UCSD-AML1 (cell line): ENCODE measurements around the gene PAM16.

ENCODE experiments used
- DNase-seq: peaks from one replicate; lab custom pipeline; 2025; ENCODE audit not compliant: unreplicated experiment; lab: John Stamatoyannopoulos, UW

The PAM16 gene

DNA sequence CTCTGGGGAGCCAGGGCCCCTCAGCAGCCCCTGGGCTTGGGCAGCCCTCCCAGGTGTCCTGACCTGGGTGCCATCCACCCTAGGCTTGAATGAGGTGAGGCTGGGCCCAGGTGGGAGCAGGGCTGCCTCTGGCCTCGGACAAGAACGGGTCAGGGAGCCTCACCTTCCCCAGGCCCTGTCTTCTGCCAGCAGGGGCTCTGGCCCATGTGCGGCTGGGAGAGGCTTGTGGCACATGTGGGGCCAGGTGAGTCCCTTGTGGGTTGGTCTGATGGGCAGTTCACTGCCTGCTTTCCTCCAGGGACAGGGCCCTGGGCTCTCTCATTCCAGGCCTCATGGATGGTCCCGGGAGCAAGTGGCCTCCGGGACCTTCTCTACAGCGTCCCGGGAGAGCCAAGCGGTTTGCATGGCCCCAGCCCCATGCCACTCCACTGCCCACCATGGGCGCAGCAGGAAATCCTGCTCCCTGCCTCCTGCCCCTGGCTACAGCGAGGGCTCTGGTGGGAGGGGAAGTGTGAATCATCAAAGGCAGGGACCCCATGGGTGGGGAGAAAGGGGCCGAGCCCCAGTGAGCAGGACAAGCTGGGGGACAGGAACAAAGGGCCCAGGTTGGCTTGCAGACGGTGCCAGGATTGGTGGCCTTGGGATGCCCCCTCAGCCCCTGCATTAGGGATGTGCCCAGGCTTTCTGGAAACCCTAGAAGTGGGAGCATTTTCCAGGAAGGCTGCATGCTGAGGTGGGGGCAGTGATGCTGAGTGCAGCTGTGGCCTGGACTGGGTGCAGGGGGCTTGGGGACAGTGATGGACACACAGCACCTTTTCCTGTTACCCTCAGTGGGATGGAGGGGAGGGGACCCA is 32.7 kb upstream of the PAM16 start:
- DNase-seq = no peak

DNA sequence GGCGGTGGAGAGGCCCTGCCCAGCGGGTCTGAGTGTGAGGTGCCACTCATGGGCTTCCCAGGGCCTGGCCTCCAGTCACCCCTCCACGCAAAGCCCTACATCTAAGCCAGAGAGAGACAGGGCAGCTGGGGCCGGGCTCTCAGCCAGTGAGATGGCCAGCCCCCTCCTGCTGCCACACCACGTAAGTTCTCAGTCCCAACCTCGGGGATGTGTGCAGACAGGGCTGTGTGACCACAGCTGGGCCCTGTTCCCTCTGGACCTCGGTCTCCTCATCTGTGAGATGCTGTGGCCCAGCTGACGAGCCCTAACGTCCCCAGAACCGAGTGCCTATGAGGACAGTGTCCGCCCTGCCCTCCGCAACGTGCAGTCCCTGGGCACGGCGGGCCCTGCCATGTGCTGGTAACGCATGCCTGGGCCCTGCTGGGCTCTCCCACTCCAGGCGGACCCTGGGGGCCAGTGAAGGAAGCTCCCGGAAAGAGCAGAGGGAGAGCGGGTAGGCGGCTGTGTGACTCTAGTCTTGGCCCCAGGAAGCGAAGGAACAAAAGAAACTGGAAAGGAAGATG is 31.8 kb upstream of the PAM16 start:
- no peak for DNase-seq

DNA sequence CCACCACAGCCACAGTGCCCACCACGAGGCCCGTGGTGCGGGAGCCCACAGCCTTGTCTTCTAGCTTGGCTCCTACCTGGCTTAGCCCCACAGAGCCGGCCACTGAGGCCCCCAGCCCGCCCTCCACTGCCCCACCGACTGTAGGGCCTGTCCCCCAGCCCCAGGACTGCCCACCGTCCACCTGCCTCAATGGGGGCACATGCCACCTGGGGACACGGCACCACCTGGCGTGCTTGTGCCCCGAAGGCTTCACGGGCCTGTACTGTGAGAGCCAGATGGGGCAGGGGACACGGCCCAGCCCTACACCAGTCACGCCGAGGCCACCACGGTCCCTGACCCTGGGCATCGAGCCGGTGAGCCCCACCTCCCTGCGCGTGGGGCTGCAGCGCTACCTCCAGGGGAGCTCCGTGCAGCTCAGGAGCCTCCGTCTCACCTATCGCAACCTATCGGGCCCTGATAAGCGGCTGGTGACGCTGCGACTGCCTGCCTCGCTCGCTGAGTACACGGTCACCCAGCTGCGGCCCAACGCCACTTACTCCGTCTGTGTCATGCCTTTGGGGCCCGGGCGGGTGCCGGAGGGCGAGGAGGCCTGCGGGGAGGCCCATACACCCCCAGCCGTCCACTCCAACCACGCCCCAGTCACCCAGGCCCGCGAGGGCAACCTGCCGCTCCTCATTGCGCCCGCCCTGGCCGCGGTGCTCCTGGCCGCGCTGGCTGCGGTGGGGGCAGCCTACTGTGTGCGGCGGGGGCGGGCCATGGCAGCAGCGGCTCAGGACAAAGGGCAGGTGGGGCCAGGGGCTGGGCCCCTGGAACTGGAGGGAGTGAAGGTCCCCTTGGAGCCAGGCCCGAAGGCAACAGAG is 31.0 kb upstream of the PAM16 start:
- no peak for DNase-seq

DNA sequence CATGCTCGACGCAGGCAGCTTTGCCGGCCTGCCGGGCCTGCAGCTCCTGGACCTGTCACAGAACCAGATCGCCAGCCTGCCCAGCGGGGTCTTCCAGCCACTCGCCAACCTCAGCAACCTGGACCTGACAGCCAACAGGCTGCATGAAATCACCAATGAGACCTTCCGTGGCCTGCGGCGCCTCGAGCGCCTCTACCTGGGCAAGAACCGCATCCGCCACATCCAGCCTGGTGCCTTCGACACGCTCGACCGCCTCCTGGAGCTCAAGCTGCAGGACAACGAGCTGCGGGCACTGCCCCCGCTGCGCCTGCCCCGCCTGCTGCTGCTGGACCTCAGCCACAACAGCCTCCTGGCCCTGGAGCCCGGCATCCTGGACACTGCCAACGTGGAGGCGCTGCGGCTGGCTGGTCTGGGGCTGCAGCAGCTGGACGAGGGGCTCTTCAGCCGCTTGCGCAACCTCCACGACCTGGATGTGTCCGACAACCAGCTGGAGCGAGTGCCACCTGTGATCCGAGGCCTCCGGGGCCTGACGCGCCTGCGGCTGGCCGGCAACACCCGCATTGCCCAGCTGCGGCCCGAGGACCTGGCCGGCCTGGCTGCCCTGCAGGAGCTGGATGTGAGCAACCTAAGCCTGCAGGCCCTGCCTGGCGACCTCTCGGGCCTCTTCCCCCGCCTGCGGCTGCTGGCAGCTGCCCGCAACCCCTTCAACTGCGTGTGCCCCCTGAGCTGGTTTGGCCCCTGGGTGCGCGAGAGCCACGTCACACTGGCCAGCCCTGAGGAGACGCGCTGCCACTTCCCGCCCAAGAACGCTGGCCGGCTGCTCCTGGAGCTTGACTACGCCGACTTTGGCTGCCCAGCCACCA is 30.2 kb upstream of the PAM16 start:
- no peak for DNase-seq

DNA sequence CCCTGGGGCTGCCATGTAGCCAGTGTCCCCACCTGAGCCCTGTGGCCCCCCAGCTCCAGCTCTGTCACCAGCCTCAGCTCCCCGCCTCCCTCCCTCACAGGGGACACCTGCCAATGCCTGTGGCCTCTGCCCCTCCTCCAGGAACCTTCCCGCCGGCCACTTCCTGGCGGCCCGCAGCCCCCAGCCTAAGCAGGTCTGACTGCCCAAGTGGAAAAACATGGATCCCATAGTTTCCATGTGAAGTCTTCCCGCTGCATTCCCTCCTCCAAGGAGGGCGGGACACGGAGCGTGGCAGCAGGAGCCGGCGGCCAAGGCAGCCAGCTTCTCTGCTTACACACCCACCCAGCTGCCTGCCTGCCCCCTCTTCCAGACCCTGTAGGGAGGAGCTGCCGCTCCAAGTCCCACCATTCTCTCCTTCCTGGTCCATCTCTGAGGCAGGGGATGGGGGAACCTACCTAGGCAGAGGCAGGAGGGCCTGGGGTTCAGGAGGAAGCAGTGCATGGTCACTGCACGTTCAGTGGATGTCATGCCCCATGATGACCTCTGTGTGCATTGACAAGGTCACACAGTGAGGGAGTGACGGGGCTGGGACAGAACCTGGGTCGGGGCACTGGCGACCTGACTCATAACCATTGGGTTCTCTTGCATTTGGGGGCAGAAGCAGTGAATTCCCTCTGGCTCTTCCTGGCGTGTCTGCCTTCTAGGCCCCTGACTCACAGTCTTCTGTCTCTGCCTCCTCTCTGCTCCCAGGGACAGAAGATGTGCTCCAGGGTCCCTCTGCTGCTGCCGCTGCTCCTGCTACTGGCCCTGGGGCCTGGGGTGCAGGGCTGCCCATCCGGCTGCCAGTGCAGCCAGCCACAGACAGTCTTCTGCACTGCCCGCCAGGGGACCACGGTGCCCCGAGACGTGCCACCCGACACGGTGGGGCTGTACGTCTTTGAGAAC is 29.3 kb upstream of the PAM16 start:
- no peak for DNase-seq

DNA sequence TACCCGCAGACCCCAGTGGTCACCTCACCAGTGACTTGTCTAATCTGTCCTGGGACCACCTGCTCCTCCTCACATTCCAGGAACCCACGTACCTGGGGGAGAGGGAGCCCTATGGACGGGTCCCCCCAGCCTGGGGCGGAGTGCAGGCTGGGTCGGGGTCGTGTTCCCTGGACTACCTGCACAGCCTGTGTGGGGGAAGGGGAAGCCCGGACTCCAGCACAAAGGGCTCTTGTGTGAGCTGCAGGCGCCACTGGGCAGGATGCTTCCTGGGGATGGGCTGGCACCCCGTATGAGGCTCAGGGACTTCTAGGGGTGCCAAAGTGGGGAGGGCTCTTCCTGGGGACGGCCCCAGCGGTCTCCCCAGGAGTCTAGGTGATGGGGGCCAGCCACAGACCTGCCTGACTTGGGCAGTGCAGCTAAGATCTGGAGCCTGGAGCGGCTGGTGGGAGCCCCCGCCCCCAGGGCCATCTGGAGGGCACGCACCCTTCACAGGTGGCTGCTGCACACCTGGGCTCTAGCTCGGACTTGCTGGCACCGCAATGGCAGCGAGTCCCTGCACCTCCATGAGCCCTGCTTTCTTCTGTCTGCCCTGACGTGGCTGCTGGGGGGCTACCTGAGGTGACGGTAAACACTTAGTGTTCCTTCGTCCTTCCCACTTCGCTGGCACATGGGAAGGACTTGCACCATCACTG is 28.0 kb upstream of the PAM16 start:
- DNase-seq = no peak

DNA sequence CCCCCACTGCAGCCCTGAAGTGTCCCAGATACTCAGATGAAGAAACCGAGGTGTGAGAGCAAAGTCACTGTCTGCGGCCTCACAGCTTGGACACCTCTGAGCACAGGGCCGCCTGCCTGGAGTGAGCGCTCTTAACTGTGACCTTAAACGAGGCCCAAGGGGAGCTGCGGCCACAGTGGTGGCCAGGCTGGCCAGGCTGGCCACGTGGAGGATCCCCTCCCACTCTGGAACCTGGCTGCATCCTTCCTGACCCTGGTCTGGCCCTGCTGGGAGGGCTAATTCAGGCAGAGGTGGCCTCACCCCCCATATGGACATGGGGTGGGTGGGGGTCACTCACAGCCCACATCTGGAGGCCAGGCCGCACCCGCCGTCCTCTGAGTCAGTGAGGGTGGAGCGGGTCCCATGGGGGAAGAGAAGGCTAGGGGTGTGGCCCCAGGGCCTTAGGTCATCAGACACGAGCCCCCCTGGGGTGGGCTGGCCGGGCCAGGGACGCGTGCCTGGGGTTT is 27.1 kb upstream of the PAM16 start:
- no peak for DNase-seq

DNA sequence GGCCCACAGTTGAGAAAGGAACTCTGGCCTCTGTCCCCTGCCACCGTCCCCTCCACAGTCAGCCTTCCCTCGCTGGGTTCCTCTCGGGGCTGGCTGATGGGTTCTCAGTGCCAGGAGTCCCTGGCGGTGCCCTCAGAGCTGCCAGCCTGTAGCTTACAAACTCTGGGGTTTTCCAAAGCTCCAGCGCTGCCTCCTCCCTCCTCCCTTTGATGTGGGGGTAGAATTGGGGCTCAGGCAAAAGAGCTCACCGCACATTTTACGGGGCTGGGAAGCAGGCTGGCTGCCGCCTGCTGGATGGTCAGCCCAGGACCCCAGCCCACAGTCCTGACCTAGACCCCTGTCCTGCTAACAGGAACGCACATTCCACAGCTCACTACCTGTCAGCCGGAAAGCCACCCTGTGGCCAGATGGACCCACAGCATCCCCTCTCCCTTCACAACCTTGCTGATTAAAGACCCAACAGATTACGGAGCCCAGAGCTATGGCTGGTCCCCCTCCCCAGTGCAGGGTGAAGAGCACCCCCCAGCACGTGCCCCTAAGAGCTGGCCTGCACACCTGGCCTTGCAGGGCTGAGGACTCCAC is 26.5 kb upstream of the PAM16 start:
- DNase-seq = no peak

DNA sequence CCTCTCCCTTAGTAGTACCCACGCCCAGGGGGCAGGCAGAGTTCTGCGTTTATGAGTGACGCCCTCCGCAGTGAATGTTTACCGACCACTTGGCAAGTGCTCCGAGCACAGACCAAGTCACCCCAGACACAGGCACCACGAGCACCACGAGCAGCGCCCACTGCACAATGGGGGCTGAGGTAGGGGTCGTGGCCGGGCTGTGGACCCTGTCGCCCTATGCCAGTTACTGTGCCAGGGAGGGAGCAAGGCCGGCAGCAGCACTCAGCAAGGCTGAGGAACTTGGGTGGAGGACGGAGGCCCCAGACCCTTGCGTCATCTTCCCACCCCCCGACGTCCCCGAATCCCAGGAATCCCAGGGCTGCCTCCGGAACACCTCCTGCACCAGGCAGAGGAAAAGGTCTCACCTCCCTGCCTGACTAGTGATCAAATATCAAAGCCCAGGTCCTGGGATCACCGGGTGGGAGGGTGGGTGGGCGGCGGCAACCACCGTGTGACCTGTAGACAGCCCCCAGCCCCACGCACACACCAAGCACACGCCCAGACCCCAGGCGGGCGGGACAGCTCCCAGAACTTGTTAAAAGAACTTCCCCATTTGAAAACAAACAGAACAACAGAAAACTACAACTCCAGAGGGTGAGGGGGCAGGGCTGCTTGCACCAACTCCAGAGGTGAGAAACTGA is 25.9 kb upstream of the PAM16 start:
- no peak for DNase-seq

DNA sequence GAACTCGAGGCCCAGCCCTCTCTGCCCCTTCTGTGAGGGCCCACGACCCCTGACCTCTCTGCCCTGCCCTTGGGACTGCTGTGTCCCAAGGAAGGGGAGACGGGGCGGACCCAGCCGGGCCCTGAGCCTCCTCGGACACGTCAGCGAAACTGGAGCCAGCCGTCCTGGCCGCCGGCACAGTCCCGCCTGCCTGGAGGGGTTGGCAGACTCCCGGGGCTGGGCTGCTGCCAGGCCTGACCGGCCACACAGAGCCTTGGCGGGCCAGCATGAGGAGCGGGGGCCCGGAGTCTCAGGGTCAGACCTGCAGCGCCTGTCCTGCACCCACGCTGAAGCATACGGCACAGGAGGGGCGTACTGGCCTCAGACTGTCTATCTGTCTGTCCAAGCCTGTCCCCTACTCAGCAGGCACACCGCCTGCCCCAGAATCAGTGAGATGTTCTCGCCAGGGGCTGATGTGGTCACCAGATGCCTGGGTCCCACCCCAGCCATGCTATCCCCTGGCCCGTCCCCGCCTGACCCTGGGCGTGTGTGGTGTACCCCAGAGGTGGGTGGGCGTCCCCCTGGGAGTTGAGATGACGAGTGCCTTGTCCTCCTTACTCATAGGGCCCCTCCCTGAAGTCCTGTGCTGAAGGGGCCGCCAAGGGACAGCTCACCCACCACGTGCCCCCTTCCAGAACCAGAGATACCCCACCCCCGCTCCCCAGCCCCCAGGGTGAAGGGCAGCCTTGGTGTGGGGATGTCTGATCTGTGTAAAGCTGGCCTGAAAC is 25.2 kb upstream of the PAM16 start:
- no peak for DNase-seq

DNA sequence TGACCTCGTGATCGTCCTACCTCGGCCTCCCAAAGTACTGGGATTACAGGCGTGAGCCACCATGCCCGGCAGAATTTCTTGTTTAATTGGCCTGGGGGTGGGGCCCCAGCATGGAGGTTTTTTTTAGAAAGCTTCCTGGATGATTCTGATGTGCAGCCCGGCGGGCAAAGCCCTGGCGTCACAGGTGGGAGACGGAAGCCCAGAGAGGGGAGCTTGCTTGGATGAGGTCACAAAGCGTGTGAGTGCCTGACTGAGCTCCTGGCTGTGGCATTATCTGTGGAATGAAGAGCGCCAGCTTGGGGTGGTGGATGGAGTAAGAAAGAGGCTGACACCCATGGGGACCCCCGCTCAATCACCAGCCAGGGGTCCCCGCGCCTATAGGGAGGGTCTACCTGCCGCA is 24.6 kb upstream of the PAM16 start:
- no peak for DNase-seq

DNA sequence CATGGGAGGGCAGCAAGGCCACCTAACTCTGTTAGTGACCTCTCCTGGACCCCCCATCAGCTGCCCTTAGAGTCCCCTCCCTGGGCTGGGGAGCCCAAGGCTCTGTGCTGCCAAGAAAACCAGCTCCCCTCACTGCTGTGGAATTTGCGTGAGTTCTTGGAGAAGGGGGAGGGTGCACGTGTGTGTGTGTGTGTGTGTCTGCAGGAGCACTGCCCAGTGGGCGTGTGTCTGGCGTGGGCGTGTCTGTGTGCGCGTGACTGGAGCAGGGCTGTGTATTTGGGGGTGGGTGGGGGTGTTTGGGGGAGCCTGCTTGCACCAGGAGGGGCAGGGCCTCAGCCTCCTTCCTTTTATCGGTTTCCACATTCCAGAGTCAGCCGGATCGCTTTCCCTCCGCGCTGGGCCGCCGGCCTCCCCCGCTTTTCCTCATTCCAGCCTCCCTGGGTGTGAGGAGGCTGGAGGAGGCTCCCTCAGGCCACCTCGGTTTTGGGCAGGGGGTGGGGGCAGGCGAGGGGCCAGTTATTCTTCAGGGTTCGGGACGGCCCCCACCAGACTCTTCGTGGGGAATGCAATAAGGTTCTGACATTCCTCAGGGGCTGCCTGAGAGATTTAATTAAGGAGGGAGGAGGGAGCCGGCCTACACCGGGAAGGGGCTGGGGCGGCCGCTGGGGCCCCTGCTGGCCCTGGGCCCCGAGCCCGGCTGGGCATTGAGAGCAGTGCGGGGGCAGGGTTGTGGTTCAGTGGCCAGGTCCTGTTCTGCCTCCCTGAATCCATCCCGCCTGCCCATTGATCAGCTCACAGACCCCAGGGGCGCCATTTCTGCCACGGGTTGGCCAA is 23.0 kb upstream of the PAM16 start:
- DNase-seq = no peak

DNA sequence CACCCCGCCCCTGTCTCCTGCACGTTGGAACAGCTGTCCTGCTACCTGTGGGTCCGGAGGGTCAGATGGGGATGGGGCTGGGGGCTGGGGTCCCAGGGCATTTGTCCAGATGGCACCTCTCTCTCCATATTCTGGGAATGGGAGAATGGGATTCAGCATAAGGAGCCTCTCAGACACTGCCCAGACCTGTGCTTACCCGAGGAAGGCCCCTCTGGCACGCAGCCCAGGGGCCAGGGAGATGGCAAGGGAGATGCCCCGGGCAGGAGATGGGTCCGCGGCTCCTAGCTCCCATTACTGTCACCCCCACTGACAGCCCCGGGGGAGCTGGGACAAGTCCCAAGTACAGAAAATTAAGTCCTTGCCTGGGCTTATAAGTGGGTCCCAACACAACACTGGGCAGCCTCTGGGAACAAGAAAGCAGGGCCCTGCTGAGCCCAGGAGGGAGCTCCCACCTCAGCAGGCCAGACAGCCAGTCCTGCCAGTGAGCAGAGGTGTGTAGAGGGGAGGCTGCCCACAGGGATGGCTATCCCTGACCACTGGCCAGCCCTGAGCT is 22.3 kb upstream of the PAM16 start:
- no peak for DNase-seq

DNA sequence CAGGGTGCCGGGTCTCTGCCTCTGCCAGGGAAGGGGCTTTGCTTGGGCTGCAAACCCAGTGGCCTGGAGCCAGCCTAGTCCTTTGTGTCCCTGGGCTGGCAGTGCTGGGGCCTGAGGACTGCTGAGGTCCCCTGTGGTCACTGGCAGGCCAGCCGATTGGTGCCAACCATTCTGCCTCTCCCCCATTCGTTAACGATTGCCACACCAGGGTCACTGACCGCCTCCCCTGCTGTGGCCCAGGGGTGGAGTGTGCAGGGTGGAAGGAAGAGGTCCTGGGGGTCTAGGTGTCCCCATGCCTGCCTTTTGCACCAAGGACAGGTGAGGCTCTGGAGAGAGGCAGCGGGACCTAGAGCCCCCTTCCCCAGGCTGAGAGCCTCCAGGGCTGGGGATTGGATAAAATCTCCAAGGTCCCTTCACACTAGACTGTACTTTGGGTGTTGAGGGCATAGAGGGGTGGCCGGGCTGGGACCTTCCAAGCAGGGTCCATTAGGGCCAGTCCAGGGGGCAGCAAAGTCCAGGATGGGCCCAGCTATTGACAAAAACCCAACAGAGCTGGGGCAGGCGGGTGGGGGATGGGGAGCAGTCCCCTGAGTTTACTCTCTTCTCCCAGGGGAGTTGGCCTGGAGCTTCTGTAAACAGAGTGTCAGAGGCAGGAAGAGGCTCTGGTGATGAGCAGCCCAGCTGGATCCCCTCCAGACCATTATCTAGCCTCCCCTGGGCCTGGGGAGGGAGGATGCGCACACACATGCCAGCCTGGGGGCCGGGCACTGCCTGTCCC is 21.6 kb upstream of the PAM16 start:
- DNase-seq = no peak

DNA sequence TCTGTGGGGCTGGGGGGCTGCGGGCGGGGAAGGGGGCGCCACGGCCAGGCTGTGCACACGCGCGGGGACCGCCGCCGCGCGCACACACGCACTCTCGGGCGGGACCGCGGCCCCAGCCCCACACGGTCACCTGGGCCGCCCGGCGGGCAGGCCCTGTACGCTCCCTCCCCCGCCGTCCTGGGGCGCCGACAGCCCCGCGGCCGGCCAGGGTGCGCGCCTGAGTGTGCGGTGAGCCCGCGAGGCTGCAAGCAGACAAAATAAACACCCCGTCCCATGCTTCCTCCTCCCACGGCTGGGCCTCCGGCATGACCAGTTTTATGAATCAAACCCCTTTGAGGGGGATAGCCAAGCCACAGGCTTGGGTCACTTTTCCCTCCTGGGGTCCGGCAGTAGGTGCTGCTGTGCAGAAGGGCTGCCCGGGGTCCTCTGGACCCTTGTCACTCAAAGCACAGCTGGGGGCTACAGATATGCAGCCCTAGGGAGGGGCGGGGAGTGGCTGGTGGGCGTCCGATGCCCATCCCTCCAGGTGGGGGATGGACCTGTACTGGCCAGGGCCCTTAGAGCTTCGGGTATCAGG is 21.0 kb upstream of the PAM16 start:
- no peak for DNase-seq
